NCI-H345 treated with DMSO at 0.1 percent for 48 hours (cell line): Measurements from ENCODE around the gene ITPR3.

Experiments
- DNase-seq: peaks from one replicate; lab custom pipeline; 2025; ENCODE audit not compliant: unreplicated experiment; lab: John Stamatoyannopoulos, UW

The ITPR3 gene

GRCh38 chr6:33620856-33621710 is at the start of gene ITPR3:
Gene ITPR3 (plus strand): TSS chr6:33621322. CDS start chr6:33621603, 281 bp downstream.
- peak; percentile 27 for DNase-seq

GRCh38 chr6:33571637-33572316 is 49.3 kb upstream of the ITPR3 start:
- DNase-seq: no peak

GRCh38 chr6:33575211-33575610 is 45.9 kb upstream of the ITPR3 start:
- no peak for DNase-seq

GRCh38 chr6:33576668-33577067 is 44.5 kb upstream of the ITPR3 start:
- DNase-seq: no peak

- no peak for DNase-seq
These were observed 44.0 kb upstream of the ITPR3 start for GRCh38 chr6:33577106-33577535.

GRCh38 chr6:33577718-33578117 is 43.4 kb upstream of the ITPR3 start:
- DNase-seq: no peak

- no peak for DNase-seq
These were observed 43.0 kb upstream of the ITPR3 start for GRCh38 chr6:33578164-33578563.

GRCh38 chr6:33578588-33579011 is 42.5 kb upstream of the ITPR3 start:
- no peak for DNase-seq

GRCh38 chr6:33579828-33580714 is 41.1 kb upstream of the ITPR3 start, which contains the start of gene BAK1:
Gene BAK1 (minus strand): TSS chr6:33580276. CDS start chr6:33577604, 2,672 bp downstream.
- peak; percentile 90 for DNase-seq

- DNase-seq: no peak
These were observed 39.9 kb upstream of the ITPR3 start for GRCh38 chr6:33581186-33581585.

- DNase-seq: no peak
These were observed 37.4 kb upstream of the ITPR3 start for GRCh38 chr6:33583591-33584155.

- DNase-seq: no peak
These were observed 36.3 kb upstream of the ITPR3 start for GRCh38 chr6:33584700-33585402.

GRCh38 chr6:33585403-33586107 is 35.6 kb upstream of the ITPR3 start:
- peak; percentile 24 for DNase-seq

- DNase-seq: no peak
These were observed 34.9 kb upstream of the ITPR3 start for GRCh38 chr6:33586108-33586640.

- no peak for DNase-seq
These were observed 33.6 kb upstream of the ITPR3 start for GRCh38 chr6:33587529-33587928.

- DNase-seq: no peak
These were observed 32.2 kb upstream of the ITPR3 start for GRCh38 chr6:33588894-33589293.

- DNase-seq: no peak
These were observed 31.8 kb upstream of the ITPR3 start for GRCh38 chr6:33589392-33589730.

GRCh38 chr6:33589731-33590530 is 31.2 kb upstream of the ITPR3 start:
- DNase-seq: no peak
